GM04503 (cell line): ENCODE data around the gene JADE1.
A peak's percentile ranks its signal among the peaks of the same experiment; 100 is the strongest.

Source experiments
- DNase-seq: peaks from one replicate; pipeline ENCODE4 v3.0.0-alpha.2; 2012; ENCODE audit warnings: low read depth

The JADE1 gene

GRCh38 chr4:128810871-128811570 is 1.5 kb downstream of the JADE1 start:
- DNase-seq, result no peak

- DNase-seq, result peak; percentile 45
Measured at GRCh38 chr4:128811571-128812441, 2.3 kb downstream of the JADE1 start.

GRCh38 chr4:128812442-128813235 is 3.1 kb downstream of the JADE1 start:
- DNase-seq, result no peak

- DNase-seq, result no peak
Measured at GRCh38 chr4:128813965-128814364, 4.5 kb downstream of the JADE1 start.

GRCh38 chr4:128818442-128818841 is 8.9 kb downstream of the JADE1 start:
- DNase-seq, result no peak

- no peak for DNase-seq
Measured at GRCh38 chr4:128819082-128819742, 9.7 kb downstream of the JADE1 start.

GRCh38 chr4:128820671-128821070 is 11.2 kb downstream of the JADE1 start:
- DNase-seq, result no peak

GRCh38 chr4:128821151-128821550 is 11.7 kb downstream of the JADE1 start:
- DNase-seq, result no peak

GRCh38 chr4:128823025-128823661 is 13.6 kb downstream of the JADE1 start:
- peak; percentile 98 for DNase-seq

- DNase-seq, result no peak
Measured at GRCh38 chr4:128825226-128825625, 15.7 kb downstream of the JADE1 start.

GRCh38 chr4:128827296-128827695 is 17.8 kb downstream of the JADE1 start:
- DNase-seq, result no peak

- DNase-seq, result no peak
Measured at GRCh38 chr4:128830906-128831503, 21.5 kb downstream of the JADE1 start.

- no peak for DNase-seq
Measured at GRCh38 chr4:128831531-128832242, 22.2 kb downstream of the JADE1 start.

- DNase-seq, result no peak
Measured at GRCh38 chr4:128832243-128832625, 22.7 kb downstream of the JADE1 start.

- DNase-seq, result no peak
Measured at GRCh38 chr4:128835498-128836222, 26.2 kb downstream of the JADE1 start.

GRCh38 chr4:128837198-128837597 is 27.7 kb downstream of the JADE1 start:
- no peak for DNase-seq

- no peak for DNase-seq
Measured at GRCh38 chr4:128837679-128838078, 28.2 kb downstream of the JADE1 start.

GRCh38 chr4:128840711-128841318 is 31.3 kb downstream of the JADE1 start:
- DNase-seq, result no peak

GRCh38 chr4:128841402-128841801 is 31.9 kb downstream of the JADE1 start:
- no peak for DNase-seq
